Retinal pigment epithelial cell (primary cell): ENCODE results near the gene DDX11.
A peak's percentile ranks its signal among the peaks of the same experiment; 100 is the strongest.
"Not testable (repeated sequence)": the region's sequence is repeated elsewhere in the genome, so short reads cannot be mapped to it uniquely, and the experiment has no call there.

Experiments used
- DNase-seq: peaks from one replicate; pipeline ENCODE4 v3.0.0-alpha.2; 2010; ENCODE audit warnings: low read depth
- H3K4me3 ChIP-seq: 2 replicates; pipeline ENCODE4 v1.5.1; 2011; ENCODE audit warnings: mild to moderate bottlenecking, low read length, control low read depth, moderate library complexity
- CTCF ChIP-seq: conservative IDR thresholded peaks from 2 replicates; pipeline ENCODE4 v1.5.1; 2011; ENCODE audit warnings: low read depth, low read length, control low read depth, inconsistent platforms

DDX11 gene

GRCh38 chr12:31034372-31034771 lies 39.3 kb upstream of the DDX11 start:
- no peak for DNase-seq
- no peak for TF ChIP-seq CTCF
- H3K4me3 ChIP-seq, result no peak overlapping the region

GRCh38 chr12:31035226-31035625 lies 38.4 kb upstream of the DDX11 start:
- no peak for DNase-seq
- H3K4me3 ChIP-seq, result no peak overlapping the region
- no peak for TF ChIP-seq CTCF

GRCh38 chr12:31035967-31036665 lies 37.5 kb upstream of the DDX11 start:
- DNase-seq, result peak; percentile 21
- TF ChIP-seq CTCF, result no peak
- H3K4me3 ChIP-seq, result no peak overlapping the region

DNA sequence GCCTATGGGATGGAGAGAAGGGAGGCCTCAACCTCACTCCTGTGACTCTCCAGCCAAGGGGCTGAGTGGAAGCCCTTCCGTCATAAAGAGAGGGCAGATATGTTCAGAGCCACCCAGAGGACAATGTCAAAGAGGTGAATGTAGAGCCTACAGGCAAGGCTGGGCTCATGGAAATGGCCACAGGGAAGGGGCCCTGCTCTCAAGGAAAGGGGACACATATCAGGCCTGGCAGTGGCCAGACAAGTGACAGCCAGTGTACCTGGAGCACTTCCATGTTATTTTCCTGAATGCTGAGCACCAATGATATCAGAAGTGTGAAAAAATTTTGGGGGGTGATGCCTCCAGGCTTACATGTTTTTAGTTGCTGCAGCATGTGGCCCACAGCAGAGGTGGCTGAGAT lies 36.6 kb upstream of the DDX11 start:
- no peak for DNase-seq
- no peak for TF ChIP-seq CTCF
- no peak overlapping the region for H3K4me3 ChIP-seq

- H3K4me3 ChIP-seq, result no peak overlapping the region
- DNase-seq, result no peak
- no peak for TF ChIP-seq CTCF
Measured at GRCh38 chr12:31037931-31038330, 35.7 kb upstream of the DDX11 start.

GRCh38 chr12:31041033-31041564 lies 32.6 kb upstream of the DDX11 start:
- no peak for DNase-seq
- TF ChIP-seq CTCF, result no peak
- H3K4me3 ChIP-seq, result no peak overlapping the region

- DNase-seq, H3K4me3 ChIP-seq: not testable (repeated sequence)
Measured at GRCh38 chr12:31050143-31050542, 23.5 kb upstream of the DDX11 start.

DNA sequence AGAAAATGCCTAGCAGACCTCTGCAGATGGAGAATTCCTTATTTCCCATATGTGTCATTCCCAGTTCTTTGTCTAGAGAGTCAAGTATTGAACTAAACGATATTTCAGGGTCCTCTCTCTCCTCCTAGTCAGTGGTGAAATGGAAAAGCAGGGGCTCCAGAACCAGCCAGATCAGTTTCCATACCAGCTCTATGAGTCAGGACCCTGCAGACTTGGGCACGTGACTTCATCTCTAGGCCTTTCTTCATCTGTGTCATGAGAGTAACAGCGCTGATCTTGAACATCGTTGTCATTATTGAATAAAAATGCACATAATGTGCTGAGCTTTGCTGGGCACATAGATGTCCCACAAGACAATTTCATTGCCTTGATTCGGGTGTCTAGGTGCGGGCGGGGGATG lies 23.1 kb upstream of the DDX11 start:
- DNase-seq, result peak; percentile 7
- not testable (repeated sequence) for H3K4me3 ChIP-seq

GRCh38 chr12:31051692-31052091 lies 22.0 kb upstream of the DDX11 start:
- H3K4me3 ChIP-seq, DNase-seq: not testable (repeated sequence)

DNA sequence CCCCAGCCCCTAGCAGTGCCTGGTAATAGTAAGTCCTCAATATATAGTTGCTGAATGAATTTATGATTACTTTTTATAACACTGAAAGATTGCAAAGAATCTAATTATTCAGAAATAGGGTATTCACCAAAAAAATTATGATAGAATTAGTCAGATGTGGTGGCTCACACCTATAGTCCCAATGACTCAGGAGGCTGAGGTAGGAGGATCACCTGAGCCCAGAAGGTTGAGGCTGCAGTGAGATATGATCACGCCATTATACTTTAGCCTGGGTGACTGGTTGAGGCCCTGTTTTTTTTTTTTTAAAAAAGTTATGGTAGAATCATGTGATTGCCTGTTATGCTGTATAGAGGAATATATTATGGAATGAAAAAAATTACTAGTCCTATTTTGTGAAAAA lies 21.5 kb upstream of the DDX11 start:
- DNase-seq, H3K4me3 ChIP-seq: not testable (repeated sequence)

- not testable (repeated sequence) for H3K4me3 ChIP-seq
- peak; percentile 12 for DNase-seq
Measured at GRCh38 chr12:31052666-31053439, 20.8 kb upstream of the DDX11 start.
